IPS-11a (cell line): ENCODE data around the gene FAM168A.

Source experiments
- H3K4me3 ChIP-seq: one replicate; pipeline ENCODE4 v1.5.1; 2013; ENCODE audit warnings: low read depth, low read length, control low read depth

Gene FAM168A

GRCh38 chr11:73392108-73393010 is 205.6 kb downstream of the FAM168A start:
- H3K4me3 ChIP-seq: no peak overlapping the region

- no peak overlapping the region for H3K4me3 ChIP-seq
Measured at GRCh38 chr11:73391665-73392064, 206.2 kb downstream of the FAM168A start.

GRCh38 chr11:73390601-73391565 is 207.0 kb downstream of the FAM168A start:
- no peak overlapping the region for H3K4me3 ChIP-seq

- no peak overlapping the region for H3K4me3 ChIP-seq
Measured at GRCh38 chr11:73389916-73390315, 208.0 kb downstream of the FAM168A start.

GRCh38 chr11:73389134-73389525 is 208.8 kb downstream of the FAM168A start:
- H3K4me3 ChIP-seq: no peak overlapping the region

GRCh38 chr11:73388265-73389133 is 209.4 kb downstream of the FAM168A start:
- no peak overlapping the region for H3K4me3 ChIP-seq

- H3K4me3 ChIP-seq: no peak overlapping the region
Measured at GRCh38 chr11:73387594-73388264, 210.2 kb downstream of the FAM168A start.

GRCh38 chr11:73386546-73386945 is 211.4 kb downstream of the FAM168A start:
- H3K4me3 ChIP-seq: no peak overlapping the region

GRCh38 chr11:73386016-73386415 is 211.9 kb downstream of the FAM168A start:
- no peak overlapping the region for H3K4me3 ChIP-seq

- no peak overlapping the region for H3K4me3 ChIP-seq
Measured at GRCh38 chr11:73384872-73385689, 212.8 kb downstream of the FAM168A start.

- H3K4me3 ChIP-seq: no peak overlapping the region
Measured at GRCh38 chr11:73384531-73384871, 213.4 kb downstream of the FAM168A start.

- no peak overlapping the region for H3K4me3 ChIP-seq
Measured at GRCh38 chr11:73384125-73384441, 213.8 kb downstream of the FAM168A start.

GRCh38 chr11:73383249-73384124 is 214.4 kb downstream of the FAM168A start:
- H3K4me3 ChIP-seq: no peak overlapping the region

GRCh38 chr11:73382747-73383146 is 215.2 kb downstream of the FAM168A start:
- H3K4me3 ChIP-seq: no peak overlapping the region

GRCh38 chr11:73382183-73382582 is 215.7 kb downstream of the FAM168A start:
- no peak overlapping the region for H3K4me3 ChIP-seq

- no peak overlapping the region for H3K4me3 ChIP-seq
Measured at GRCh38 chr11:73381589-73381988, 216.3 kb downstream of the FAM168A start.

- H3K4me3 ChIP-seq: no peak overlapping the region
Measured at GRCh38 chr11:73380897-73381410, 217.0 kb downstream of the FAM168A start.

- no peak overlapping the region for H3K4me3 ChIP-seq
Measured at GRCh38 chr11:73380331-73380730, 217.6 kb downstream of the FAM168A start.
